ENCODE measurements around the gene SMARCAL1. TPM values are rescaled to one million over a fixed set of nuclear protein-coding genes. Genes with fewer than 3 reads are reported as not detected.

SMARCAL1 gene
- total RNA-seq, 2 donors from 2014 or later = 12.1 to 16.0 TPM

- no peaks in the 10 kb centered on the region for H3K27me3 ChIP-seq
- no peaks in the 10 kb centered on the region for H3K9me3 ChIP-seq
- TF ChIP-seq, protein P1, sequence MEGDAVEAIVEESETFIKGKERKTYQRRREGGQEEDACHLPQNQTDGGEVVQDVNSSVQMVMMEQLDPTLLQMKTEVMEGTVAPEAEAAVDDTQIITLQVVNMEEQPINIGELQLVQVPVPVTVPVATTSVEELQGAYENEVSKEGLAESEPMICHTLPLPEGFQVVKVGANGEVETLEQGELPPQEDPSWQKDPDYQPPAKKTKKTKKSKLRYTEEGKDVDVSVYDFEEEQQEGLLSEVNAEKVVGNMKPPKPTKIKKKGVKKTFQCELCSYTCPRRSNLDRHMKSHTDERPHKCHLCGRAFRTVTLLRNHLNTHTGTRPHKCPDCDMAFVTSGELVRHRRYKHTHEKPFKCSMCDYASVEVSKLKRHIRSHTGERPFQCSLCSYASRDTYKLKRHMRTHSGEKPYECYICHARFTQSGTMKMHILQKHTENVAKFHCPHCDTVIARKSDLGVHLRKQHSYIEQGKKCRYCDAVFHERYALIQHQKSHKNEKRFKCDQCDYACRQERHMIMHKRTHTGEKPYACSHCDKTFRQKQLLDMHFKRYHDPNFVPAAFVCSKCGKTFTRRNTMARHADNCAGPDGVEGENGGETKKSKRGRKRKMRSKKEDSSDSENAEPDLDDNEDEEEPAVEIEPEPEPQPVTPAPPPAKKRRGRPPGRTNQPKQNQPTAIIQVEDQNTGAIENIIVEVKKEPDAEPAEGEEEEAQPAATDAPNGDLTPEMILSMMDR (IDR thresholded peaks at IDR 0.05) = no peak
- no peak overlapping the region for H3K27ac ChIP-seq
- H3K4me1 ChIP-seq = peaks cover 0 to 4% of the 10 kb centered on the region in 2 donors
- H3K36me3 ChIP-seq = no peaks in the 10 kb centered on the region
- no peak overlapping the region for H3K4me3 ChIP-seq
- no peak for DNase-seq (ENCODE audit: low spot score)
These were observed 115.3 kb downstream of the SMARCAL1 start for GRCh38 chr2:216527600-216527999.

- no peaks in the 10 kb centered on the region for H3K9me3 ChIP-seq
- H3K36me3 ChIP-seq = no peaks in the 10 kb centered on the region
- peaks cover 0 to 50% of the 10 kb centered on the region in 2 donors for H3K4me1 ChIP-seq
- H3K27me3 ChIP-seq = no peaks in the 10 kb centered on the region
- TF ChIP-seq, protein P1 (IDR thresholded peaks at IDR 0.05) = no peak
- DNase-seq (ENCODE audit: low spot score) = no peak
- H3K4me3 ChIP-seq = no peak overlapping the region
- H3K27ac ChIP-seq = peak overlapping the region in 1 of 2 donors; percentile 91
These were observed 120.3 kb downstream of the SMARCAL1 start for GRCh38 chr2:216532562-216532961.

Other genes starting within 250 kb of the SMARCAL1 start
- gene MARCHF4, start 40.0 kb upstream of the SMARCAL1 start, total RNA-seq = under 1 TPM in 1 of 2 donors, not detected in 1; 0.08 TPM
- gene RPL37A, start 86.4 kb downstream of the SMARCAL1 start, total RNA-seq = 1,000 to 10,000 TPM in 1 of 2 donors, 100 to 1,000 TPM in 1; 425 to 1,004 TPM
- gene IGFBP2, start 220.9 kb downstream of the SMARCAL1 start, total RNA-seq = 100 to 1,000 TPM; 255 to 508 TPM

Measured in right atrium auricular region (tissue), 2 donors.